WTC11 (cell line): ENCODE data around the gene MGMT. TPM values are rescaled to one million over a fixed set of nuclear protein-coding genes. Genes with fewer than 3 reads are reported as not detected.

ENCODE experiments used
- ATAC-seq: fragments of 200-7000 bp; cut with Tn5 transposase; 2 replicates; pipeline ENCODE4 v1.10.0; 2021; ENCODE audit warnings: mild to moderate bottlenecking, moderate library complexity
- CTCF ChIA-PET: fragments of 300-600 bp; sonication (Branson Sonifier 250); formaldehyde crosslinking; loops from one replicate; lab custom pipeline; 2021; ENCODE audit warnings: antibody characterized with exemption; lab: Charles Lee
- POLR2A ChIA-PET: fragments of 350-600 bp; sonication (Branson Sonifier 250); formaldehyde crosslinking; loops from one replicate; lab custom pipeline; 2021; ENCODE audit warnings: antibody characterized with exemption; lab: Charles Lee
- DNase-seq: peaks from one replicate; pipeline ENCODE4 v3.0.0; 2021; ENCODE audit warnings: low spot score
- H3K27ac Mint-ChIP-seq: 2 replicates; pipeline ENCODE4 v1.8.0; 2021; ENCODE audit warnings: mixed read lengths
- H3K27me3 Mint-ChIP-seq: 2 replicates; pipeline ENCODE4 v1.8.0; 2021; ENCODE audit warnings: low read depth, mild to moderate bottlenecking, moderate library complexity, mixed read lengths
- H3K36me3 Mint-ChIP-seq: 2 replicates; pipeline ENCODE4 v1.8.0; 2021; ENCODE audit warnings: mixed read lengths
- H3K4me1 Mint-ChIP-seq: 2 replicates; pipeline ENCODE4 v1.8.0; 2022; ENCODE audit warnings: mixed read lengths
- H3K4me3 Mint-ChIP-seq: 2 replicates; pipeline ENCODE4 v1.8.0; 2021; ENCODE audit warnings: mild to moderate bottlenecking, moderate library complexity, mixed read lengths
- H3K9me3 Mint-ChIP-seq: 2 replicates; pipeline ENCODE4 v1.8.0; 2021; ENCODE audit warnings: mixed read lengths
- EMX1 ChIP-seq: fragments of 250-450 bp; sonication (Bioruptor Pico); IDR thresholded peaks from 2 replicates; pipeline ENCODE4 v1.8.0; 2021; ENCODE audit warnings: mild to moderate bottlenecking
- ETV6 ChIP-seq: sonication (generic); formaldehyde crosslinking; IDR thresholded peaks from 2 replicates; pipeline ENCODE4 v1.8.1; 2022; ENCODE audit warnings: mild to moderate bottlenecking, missing genetic modification reagents
- FOXK1 ChIP-seq: sonication (generic); formaldehyde crosslinking; IDR thresholded peaks from 2 replicates; pipeline ENCODE4 v1.8.0; 2022; ENCODE audit warnings: mild to moderate bottlenecking, moderate library complexity, missing genetic modification reagents
- OVOL2 ChIP-seq: fragments of 250-450 bp; sonication (Bioruptor Pico); IDR thresholded peaks from 2 replicates; pipeline ENCODE4 v1.9.0; 2021; ENCODE audit warnings: mild to moderate bottlenecking, borderline replicate concordance
- RORB ChIP-seq: fragments of 250-450 bp; sonication (Bioruptor Pico); IDR thresholded peaks from 2 replicates; pipeline ENCODE4 v1.9.0; 2021; ENCODE audit warnings: mild to moderate bottlenecking
- TCF7 ChIP-seq: sonication (generic); formaldehyde crosslinking; IDR thresholded peaks from 2 replicates; pipeline ENCODE4 v1.8.0; 2022; ENCODE audit warnings: mild to moderate bottlenecking, low read depth, missing genetic modification reagents, moderate library complexity
- TEAD1 ChIP-seq: sonication (generic); formaldehyde crosslinking; IDR thresholded peaks from 2 replicates; pipeline ENCODE4 v1.8.0; 2022; ENCODE audit warnings: mild to moderate bottlenecking, missing genetic modification reagents
- ZNF317 ChIP-seq: sonication (generic); formaldehyde crosslinking; IDR thresholded peaks from 2 replicates; pipeline ENCODE4 v1.8.1; 2023; ENCODE audit warnings: low read depth, mild to moderate bottlenecking, moderate library complexity, missing genetic modification reagents, borderline replicate concordance
- ZNF425 ChIP-seq: fragments of 250-450 bp; sonication (Bioruptor Pico); conservative IDR thresholded peaks from 2 replicates; pipeline ENCODE4 v1.9.0; 2021; ENCODE audit warnings: mild to moderate bottlenecking
- ZSCAN18 ChIP-seq: fragments of 250-450 bp; sonication (Bioruptor Pico); IDR thresholded peaks from 2 replicates; pipeline ENCODE4 v2.1.2; 2022; ENCODE audit warnings: mild to moderate bottlenecking, moderate library complexity
- total RNA-seq: library from RNA; stranded (reverse); gene quantifications from 3 replicates; pipeline ENCODE4 v1.2.3, GENCODE V29; 2021
- TF ChIP-seq, protein P1 (sequence below): sonication (generic); formaldehyde crosslinking; IDR thresholded peaks from 2 replicates; pipeline ENCODE4 v1.8.1; 2023; ENCODE audit warnings: mild to moderate bottlenecking, missing genetic modification reagents, borderline replicate concordance
- TF ChIP-seq, protein P2 (sequence below): sonication (generic); formaldehyde crosslinking; IDR thresholded peaks from 2 replicates; pipeline ENCODE4 v1.8.0; 2023; ENCODE audit warnings: mild to moderate bottlenecking, missing genetic modification reagents
- TF ChIP-seq, protein P3 (sequence below): sonication (generic); formaldehyde crosslinking; IDR thresholded peaks from 2 replicates; pipeline ENCODE4 v1.8.1; 2022; ENCODE audit warnings: mild to moderate bottlenecking, moderate library complexity, missing genetic modification reagents

MGMT gene
- total RNA-seq, 1 experiment from 2014 or later, result 11.8 TPM

DNA sequence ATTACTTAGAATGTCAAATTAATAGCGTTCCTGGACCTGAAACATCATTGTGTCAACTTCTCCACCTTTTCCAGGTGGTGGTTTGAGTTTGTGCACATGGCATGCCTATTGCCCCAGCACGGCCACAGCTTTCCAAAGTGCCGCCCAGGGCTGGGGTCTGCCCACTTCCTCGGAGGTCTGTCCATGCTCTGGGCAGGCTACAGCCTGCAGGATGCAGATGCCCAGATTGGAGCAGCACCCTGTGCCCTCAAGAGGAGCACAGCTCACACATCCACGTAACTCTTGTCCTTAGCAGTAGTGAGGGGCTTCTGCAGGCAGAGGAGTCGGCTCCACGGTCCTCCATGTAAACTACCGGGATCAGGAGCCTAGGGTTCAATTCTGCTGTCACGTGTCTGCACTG, 258.4 kb downstream of the MGMT start (continued):
- TF ChIP-seq RORB (CRISPR knock-in tag) (no peak), EMX1 (no peak)

DNA sequence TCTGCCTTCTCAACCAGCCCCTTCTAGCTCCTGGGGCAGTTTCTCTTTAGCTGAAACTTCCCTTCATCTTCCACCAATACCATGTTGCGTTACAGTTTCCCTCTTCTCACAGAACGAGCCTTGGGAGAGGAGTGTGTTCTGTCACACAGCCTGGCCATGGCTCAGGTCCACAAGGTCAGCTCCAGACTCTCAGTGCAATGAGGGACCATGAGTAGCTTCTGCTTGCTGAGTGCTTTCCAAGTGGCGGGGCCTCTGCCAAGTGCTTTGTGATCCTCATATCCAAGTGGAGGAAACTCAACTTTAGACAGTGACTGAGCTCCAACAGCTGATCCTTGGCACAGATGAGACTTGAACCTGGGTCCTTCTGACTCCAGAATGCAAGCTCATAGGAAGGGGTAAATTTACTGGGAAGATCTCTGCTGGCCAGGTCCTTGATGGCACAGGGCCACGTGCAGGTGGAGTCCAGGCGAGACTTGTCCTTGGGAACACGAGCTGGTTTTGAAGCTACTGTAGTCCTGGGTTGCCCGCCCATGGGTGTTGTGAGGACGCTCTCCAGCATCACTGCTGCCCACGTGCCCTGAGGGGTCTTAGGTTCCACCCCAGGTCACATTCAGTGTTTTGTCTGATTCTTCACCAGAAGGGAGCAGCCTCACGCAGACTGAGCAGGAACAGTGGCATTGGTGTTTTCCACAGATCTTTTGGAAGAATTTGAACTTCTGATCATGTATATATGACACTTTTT, 259.0 kb downstream of the MGMT start:
- Mint-ChIP-seq H3K27ac (no peak overlapping the region), H3K27me3 (no peaks in the 10 kb centered on the region), H3K4me1 (peaks cover 12% of the 10 kb centered on the region), H3K36me3 (peaks cover 30% of the 10 kb centered on the region), H3K9me3 (peaks cover 32% of the 10 kb centered on the region), H3K4me3 (no peak overlapping the region)
- POLR2A ChIA-PET, result no interaction called here
- DNase-seq, result no peak
- ATAC-seq, result no peak
- no peak for TF ChIP-seq FOXK1 (CRISPR knock-in tag)
- no peak for TF ChIP-seq TCF7 (CRISPR knock-in tag)
- TF ChIP-seq, protein P1, sequence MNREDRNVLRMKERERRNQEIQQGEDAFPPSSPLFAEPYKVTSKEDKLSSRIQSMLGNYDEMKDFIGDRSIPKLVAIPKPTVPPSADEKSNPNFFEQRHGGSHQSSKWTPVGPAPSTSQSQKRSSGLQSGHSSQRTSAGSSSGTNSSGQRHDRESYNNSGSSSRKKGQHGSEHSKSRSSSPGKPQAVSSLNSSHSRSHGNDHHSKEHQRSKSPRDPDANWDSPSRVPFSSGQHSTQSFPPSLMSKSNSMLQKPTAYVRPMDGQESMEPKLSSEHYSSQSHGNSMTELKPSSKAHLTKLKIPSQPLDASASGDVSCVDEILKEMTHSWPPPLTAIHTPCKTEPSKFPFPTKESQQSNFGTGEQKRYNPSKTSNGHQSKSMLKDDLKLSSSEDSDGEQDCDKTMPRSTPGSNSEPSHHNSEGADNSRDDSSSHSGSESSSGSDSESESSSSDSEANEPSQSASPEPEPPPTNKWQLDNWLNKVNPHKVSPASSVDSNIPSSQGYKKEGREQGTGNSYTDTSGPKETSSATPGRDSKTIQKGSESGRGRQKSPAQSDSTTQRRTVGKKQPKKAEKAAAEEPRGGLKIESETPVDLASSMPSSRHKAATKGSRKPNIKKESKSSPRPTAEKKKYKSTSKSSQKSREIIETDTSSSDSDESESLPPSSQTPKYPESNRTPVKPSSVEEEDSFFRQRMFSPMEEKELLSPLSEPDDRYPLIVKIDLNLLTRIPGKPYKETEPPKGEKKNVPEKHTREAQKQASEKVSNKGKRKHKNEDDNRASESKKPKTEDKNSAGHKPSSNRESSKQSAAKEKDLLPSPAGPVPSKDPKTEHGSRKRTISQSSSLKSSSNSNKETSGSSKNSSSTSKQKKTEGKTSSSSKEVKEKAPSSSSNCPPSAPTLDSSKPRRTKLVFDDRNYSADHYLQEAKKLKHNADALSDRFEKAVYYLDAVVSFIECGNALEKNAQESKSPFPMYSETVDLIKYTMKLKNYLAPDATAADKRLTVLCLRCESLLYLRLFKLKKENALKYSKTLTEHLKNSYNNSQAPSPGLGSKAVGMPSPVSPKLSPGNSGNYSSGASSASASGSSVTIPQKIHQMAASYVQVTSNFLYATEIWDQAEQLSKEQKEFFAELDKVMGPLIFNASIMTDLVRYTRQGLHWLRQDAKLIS (CRISPR knock-in tag), result no peak
- TF ChIP-seq ZNF317 (CRISPR knock-in tag), result no peak
- TF ChIP-seq, protein P2, sequence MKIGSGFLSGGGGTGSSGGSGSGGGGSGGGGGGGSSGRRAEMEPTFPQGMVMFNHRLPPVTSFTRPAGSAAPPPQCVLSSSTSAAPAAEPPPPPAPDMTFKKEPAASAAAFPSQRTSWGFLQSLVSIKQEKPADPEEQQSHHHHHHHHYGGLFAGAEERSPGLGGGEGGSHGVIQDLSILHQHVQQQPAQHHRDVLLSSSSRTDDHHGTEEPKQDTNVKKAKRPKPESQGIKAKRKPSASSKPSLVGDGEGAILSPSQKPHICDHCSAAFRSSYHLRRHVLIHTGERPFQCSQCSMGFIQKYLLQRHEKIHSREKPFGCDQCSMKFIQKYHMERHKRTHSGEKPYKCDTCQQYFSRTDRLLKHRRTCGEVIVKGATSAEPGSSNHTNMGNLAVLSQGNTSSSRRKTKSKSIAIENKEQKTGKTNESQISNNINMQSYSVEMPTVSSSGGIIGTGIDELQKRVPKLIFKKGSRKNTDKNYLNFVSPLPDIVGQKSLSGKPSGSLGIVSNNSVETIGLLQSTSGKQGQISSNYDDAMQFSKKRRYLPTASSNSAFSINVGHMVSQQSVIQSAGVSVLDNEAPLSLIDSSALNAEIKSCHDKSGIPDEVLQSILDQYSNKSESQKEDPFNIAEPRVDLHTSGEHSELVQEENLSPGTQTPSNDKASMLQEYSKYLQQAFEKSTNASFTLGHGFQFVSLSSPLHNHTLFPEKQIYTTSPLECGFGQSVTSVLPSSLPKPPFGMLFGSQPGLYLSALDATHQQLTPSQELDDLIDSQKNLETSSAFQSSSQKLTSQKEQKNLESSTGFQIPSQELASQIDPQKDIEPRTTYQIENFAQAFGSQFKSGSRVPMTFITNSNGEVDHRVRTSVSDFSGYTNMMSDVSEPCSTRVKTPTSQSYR (CRISPR knock-in tag), result no peak
- TF ChIP-seq TEAD1, result no peak
- CTCF ChIA-PET, result no interaction called here

GRCh38 chr10:129727071-129727470, 260.0 kb downstream of the MGMT start:
- no peak for ATAC-seq
- POLR2A ChIA-PET, result no interaction called here

More at GRCh38 chr10:129727071-129727470, 260.0 kb downstream of the MGMT start:
- H3K27me3 Mint-ChIP-seq, result no peaks in the 10 kb centered on the region
- peaks cover 30% of the 10 kb centered on the region for H3K9me3 Mint-ChIP-seq
- no peak overlapping the region for H3K4me3 Mint-ChIP-seq
- H3K27ac Mint-ChIP-seq, result no peak overlapping the region
- CTCF ChIA-PET, result no interaction called here
- TF ChIP-seq, protein P3, sequence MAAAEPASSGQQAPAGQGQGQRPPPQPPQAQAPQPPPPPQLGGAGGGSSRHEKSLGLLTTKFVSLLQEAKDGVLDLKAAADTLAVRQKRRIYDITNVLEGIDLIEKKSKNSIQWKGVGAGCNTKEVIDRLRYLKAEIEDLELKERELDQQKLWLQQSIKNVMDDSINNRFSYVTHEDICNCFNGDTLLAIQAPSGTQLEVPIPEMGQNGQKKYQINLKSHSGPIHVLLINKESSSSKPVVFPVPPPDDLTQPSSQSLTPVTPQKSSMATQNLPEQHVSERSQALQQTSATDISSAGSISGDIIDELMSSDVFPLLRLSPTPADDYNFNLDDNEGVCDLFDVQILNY (CRISPR knock-in tag), result no peak
- TF ChIP-seq OVOL2 (CRISPR knock-in tag) (no peak), ETV6 (CRISPR knock-in tag) (no peak), ZSCAN18 (CRISPR knock-in tag) (no peak), ZNF425 (CRISPR knock-in tag) (no peak)
- DNase-seq, result no peak
- peaks cover 13% of the 10 kb centered on the region for H3K4me1 Mint-ChIP-seq
- peaks cover 26% of the 10 kb centered on the region for H3K36me3 Mint-ChIP-seq
